NCI-H1417 treated with DMSO at 0.1 percent for 48 hours (cell line): ENCODE results near the gene SMCR8.
"Not testable (repeated sequence)": the region's sequence is repeated elsewhere in the genome, so short reads cannot be mapped to it uniquely, and the experiment has no call there.

Source experiments
- DNase-seq: peaks from one replicate; lab custom pipeline; 2025; lab: John Stamatoyannopoulos, UW

SMCR8 gene

GRCh38 chr17:18318771-18319450, 3.8 kb downstream of the SMCR8 start:
- DNase-seq: no peak

- no peak for DNase-seq
These were observed 4.6 kb downstream of the SMCR8 start for GRCh38 chr17:18319604-18320256.

GRCh38 chr17:18320301-18320700, 5.2 kb downstream of the SMCR8 start:
- DNase-seq: no peak

GRCh38 chr17:18321309-18321708, 6.2 kb downstream of the SMCR8 start:
- DNase-seq: no peak

- DNase-seq: no peak
These were observed 7.4 kb downstream of the SMCR8 start for GRCh38 chr17:18322522-18322921.

GRCh38 chr17:18323007-18323406, 7.9 kb downstream of the SMCR8 start:
- no peak for DNase-seq

- no peak for DNase-seq
These were observed 8.5 kb downstream of the SMCR8 start for GRCh38 chr17:18323507-18324139.

GRCh38 chr17:18324140-18325050, 9.3 kb downstream of the SMCR8 start:
- no peak for DNase-seq

- no peak for DNase-seq
These were observed 10.9 kb downstream of the SMCR8 start for GRCh38 chr17:18326039-18326438.

- DNase-seq: no peak
These were observed 11.5 kb downstream of the SMCR8 start for GRCh38 chr17:18326572-18326971.

- no peak for DNase-seq
These were observed 12.0 kb downstream of the SMCR8 start for GRCh38 chr17:18327093-18327492.

GRCh38 chr17:18327556-18327955, 12.5 kb downstream of the SMCR8 start:
- DNase-seq: no peak

- no peak for DNase-seq
These were observed 13.6 kb downstream of the SMCR8 start for GRCh38 chr17:18328643-18329204.

GRCh38 chr17:18331879-18332278, 16.8 kb downstream of the SMCR8 start:
- no peak for DNase-seq

- DNase-seq: no peak
These were observed 17.9 kb downstream of the SMCR8 start for GRCh38 chr17:18332909-18333489.

- not testable (repeated sequence) for DNase-seq
These were observed 23.1 kb downstream of the SMCR8 start for GRCh38 chr17:18338158-18338557.

- no peak for DNase-seq
These were observed 24.8 kb downstream of the SMCR8 start for GRCh38 chr17:18339933-18340332.

GRCh38 chr17:18344021-18344420, 28.9 kb downstream of the SMCR8 start:
- DNase-seq: no peak

- no peak for DNase-seq
These were observed 38.4 kb downstream of the SMCR8 start for GRCh38 chr17:18353541-18353940.

GRCh38 chr17:18356624-18357023, 41.5 kb downstream of the SMCR8 start:
- DNase-seq: no peak

GRCh38 chr17:18360518-18360917, 45.4 kb downstream of the SMCR8 start:
- no peak for DNase-seq
